ENCODE data around the gene CCDC83.

- TF ChIP-seq GATA2 (IDR thresholded peaks at IDR 0.05; ENCODE audit: low read depth, low read length), result no peak
- no peak for TF ChIP-seq GATA3 (IDR thresholded peaks at IDR 0.05; ENCODE audit: low read depth, low read length)
Measured at GRCh38 chr11:85854557-85855340, 434 bp upstream of the CCDC83 start.
